GM19452 (cell line): ENCODE data around the gene ARMC6.
"Not testable (repeated sequence)": the region's sequence is repeated elsewhere in the genome, so short reads cannot be mapped to it uniquely, and the experiment has no call there.

ENCODE experiments used
- ATAC-seq: cut with Tn5 transposase; IDR thresholded peaks from one replicate; pipeline ENCODE4 v1.9.1; 2021; ENCODE audit not compliant: unreplicated experiment

ARMC6 gene

GRCh38 chr19:19022380-19022961 is 10.9 kb upstream of the ARMC6 start:
- no peak for ATAC-seq

DNA sequence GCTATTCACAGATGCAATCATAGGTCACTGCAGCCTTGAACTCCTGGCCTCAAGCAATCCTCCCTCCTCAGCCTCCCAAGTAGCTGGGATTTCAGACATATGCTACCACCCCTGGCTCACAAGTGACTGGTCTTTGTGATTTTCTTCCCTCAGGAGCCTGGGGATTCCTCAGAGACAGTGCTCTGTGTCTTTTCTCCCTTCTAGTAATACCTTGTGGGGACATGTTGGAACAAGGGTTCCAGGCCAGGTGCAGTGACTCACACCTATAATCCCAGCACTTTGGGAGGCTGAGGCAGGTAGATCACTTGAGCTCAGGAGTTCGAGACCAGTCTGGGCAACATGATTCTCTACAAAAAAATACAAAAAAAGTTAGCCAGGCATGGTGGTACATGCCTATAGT is 10.0 kb upstream of the ARMC6 start:
- not testable (repeated sequence) for ATAC-seq

DNA sequence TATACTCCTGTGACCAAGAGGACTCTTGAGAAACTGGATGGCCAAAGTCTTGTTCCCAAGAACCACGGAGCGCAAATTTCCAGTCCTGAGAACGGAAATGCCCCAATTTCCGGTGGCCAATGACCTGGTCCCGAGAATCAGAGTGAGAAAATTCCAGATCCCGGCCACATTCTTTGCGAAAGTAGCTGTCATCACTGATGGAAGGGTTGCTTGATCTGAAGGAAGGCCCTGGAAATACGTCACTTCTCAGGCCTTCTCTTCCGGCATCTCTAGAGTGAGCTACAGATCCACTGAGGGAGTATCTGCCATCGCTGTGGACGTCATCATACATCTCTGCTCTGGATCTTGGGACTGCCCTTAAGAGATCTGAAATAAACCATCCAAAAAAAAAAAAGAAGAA is 7.5 kb upstream of the ARMC6 start:
- no peak for ATAC-seq

GRCh38 chr19:19026299-19026971 is 7.0 kb upstream of the ARMC6 start:
- no peak for ATAC-seq

DNA sequence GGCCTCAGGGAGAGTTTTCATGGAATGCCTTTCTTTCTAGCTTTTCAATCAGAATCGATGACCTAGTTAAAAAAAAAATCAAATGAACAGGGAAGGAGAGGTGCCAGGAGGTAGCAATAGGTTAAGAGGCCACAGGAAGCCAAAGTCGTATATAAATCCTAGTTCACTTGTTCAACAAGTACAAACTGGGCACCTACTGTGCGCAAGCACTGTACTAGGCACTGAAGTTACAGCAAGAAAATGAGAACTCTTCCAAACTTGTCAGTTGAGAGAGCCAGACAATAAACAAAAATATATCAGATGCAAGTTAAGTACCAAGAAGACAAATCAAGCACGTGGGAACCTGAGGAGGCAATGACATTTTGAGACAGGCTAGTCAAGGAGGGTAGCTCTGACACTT is 6.2 kb upstream of the ARMC6 start:
- ATAC-seq, result no peak

- ATAC-seq, result no peak
Observed at GRCh38 chr19:19028526-19028925, 4.9 kb upstream of the ARMC6 start.

DNA sequence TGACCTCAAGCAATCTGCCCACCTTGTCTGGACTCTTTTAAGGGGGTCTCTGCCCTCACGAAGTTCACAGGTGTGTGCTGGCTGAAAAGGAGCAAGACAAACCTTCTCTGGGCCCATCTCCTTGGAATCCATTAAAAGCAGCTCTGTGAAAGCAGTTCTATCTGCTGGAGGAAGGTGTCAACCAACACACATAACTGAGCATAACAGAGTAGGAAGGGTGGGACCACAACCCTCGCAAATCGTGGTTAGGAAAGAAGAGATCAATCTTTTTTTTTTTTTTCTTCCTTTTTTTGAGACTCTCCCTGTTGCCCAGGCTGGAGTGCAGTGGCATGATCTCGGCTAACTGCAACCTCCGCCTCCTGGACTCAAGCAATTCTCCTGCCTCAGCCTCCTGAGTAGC is 1.5 kb upstream of the ARMC6 start:
- ATAC-seq, result no peak

GRCh38 chr19:19032420-19033175 is 805 bp upstream of the ARMC6 start:
- ATAC-seq, result peak; percentile 40

DNA sequence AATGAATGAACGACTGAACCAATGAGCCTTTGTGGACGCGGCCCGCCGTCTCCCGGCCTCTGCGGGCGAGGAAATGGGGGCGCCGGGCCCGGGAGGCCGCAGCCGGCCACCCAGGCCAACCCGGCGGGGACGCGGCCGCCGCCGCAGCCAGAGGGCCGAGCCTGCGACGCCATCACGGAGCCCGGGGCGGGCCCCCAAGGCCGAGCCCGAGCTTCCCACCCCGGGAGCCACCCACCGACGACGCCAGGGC is 302 bp upstream of the ARMC6 start:
- ATAC-seq, result peak; percentile 23

DNA sequence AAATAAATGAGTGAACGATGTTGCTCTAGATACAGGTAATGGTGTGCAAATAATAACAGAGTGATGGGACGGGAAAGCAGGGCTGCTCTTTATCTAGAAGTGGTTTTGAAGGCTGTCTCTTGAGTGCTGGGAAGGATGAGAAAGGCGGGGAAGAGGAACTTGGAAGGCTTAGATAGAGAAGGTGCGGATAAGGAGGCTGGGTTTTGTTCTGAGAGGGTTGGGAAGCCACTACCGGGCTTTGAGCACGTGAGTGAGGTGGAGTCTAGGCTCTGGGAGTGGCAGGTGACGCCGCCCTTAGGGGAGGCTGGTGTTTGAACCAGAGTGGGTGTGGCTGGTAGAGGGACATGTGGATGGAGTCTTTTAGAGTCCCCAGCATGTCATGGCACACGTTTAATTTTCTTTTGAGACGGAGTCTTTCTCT is 811 bp downstream of the ARMC6 start:
- ATAC-seq, result peak; percentile 35

DNA sequence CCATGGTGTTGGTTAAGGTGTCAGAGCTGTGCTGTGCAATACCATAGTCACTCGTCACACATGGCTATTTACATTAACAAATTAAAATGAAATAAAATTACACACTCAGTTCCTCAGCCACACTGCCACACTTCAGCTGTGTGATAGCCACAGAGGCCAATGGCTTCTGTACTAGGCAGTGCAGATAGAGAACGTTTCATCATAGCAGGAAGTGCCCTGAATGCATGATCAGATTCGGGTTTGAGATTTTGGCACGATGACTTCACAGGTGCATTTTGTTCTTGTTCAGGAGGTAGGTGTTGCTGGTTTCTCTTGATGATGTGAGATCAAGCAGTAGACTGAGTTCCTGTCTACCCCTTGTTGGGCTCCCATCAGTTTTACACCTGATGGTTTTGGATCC is 6.5 kb downstream of the ARMC6 start:
- no peak for ATAC-seq

- ATAC-seq, result no peak
Observed at GRCh38 chr19:19040417-19040816, 7.0 kb downstream of the ARMC6 start.

DNA sequence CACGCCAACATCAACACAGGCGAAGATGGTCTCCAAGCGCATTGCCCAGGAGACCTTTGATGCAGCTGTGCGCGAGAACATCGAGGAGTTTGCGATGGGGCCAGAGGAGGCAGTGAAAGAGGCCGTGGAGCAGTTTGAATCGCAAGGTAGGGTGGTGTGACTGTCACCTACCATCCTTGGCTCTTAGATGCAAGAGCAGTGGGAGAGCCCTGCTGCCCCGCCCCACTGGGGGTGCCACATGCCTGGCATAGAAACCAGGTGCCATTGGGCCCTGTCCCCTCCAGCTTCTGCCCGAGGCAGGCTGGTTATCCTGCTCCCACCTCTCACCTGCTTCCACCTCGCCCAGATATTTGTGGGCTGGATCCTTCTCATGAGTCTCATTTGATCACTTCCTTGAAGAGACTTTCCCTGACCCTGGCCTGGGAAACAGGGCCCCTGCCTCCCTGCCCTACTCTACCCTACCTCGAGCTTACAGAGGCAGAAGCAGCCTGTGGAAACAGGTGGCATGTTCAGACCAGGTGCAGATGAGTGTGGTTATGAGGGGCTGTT is 9.4 kb downstream of the ARMC6 start:
- no peak for ATAC-seq

GRCh38 chr19:19043481-19043880 is 10.1 kb downstream of the ARMC6 start:
- ATAC-seq, result no peak

- no peak for ATAC-seq
Observed at GRCh38 chr19:19043881-19044280, 10.5 kb downstream of the ARMC6 start.

DNA sequence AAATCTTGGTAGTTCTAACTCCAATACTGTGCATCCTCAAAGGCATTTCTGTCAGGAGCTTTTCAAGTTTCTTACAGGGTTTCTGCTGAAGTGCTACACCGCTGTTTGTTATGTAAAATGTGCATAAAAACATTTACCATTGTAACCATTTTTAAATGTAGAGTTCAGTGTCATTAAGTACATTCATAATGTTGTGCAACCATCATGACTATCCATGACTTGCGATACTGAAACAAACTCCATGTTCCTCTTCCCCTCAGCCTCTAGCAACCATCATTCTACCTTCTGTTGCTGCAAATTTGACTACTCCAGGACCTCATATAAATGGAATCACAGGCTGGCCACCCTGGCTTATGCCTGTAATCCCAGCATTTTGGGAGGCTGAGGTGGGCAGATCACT is 16.0 kb downstream of the ARMC6 start:
- no peak for ATAC-seq

- no peak for ATAC-seq
Observed at GRCh38 chr19:19050104-19050503, 16.7 kb downstream of the ARMC6 start.

DNA sequence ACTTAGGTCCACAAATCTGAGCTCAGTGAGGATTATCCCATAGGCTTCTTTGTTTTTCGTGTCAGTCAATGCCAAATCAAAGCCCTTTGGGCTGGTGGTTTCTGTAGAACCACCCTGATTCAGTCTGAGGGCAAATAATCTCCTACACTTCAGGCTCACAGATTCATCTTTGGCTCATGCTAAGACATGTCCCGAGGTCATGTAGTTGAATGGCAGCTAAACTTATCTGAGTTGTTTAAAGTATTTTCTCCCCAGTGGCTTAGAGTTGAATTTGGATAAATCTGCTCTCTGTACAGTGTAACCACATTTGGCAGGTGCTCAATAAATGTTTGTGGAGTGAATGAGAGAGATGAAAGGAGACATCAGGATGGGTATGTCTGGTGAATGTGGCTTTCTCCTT is 17.3 kb downstream of the ARMC6 start:
- ATAC-seq, result no peak

DNA sequence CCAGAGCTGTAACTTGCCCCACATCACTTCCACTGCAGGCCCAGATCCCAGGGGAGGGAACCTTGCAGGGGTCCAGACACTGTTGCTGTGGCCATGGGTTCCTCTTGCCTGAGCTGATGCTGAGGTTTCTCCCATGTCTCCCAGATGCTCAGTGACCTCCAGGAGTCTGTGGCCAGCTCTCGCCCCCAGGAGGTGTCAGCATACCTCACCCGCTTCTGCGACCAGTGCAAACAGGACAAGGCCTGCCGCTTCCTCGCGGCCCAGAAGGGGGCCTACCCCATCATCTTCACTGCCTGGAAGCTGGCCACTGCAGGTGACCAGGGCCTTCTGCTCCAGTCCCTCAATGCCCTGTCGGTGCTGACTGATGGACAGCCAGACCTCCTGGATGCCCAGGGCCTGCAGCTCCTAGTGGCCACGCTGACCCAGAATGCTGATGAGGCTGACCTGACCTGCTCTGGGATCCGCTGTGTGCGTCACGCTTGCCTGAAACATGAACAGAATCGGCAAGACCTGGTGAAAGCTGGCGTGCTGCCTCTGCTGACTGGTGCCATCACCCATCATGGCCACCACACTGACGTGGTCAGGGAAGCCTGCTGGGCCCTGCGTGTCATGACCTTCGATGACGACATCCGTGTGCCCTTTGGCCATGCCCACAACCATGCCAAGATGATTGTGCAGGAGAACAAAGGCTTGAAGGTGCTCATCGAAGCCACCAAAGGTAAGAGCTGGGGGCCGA is 18.2 kb downstream of the ARMC6 start:
- no peak for ATAC-seq

DNA sequence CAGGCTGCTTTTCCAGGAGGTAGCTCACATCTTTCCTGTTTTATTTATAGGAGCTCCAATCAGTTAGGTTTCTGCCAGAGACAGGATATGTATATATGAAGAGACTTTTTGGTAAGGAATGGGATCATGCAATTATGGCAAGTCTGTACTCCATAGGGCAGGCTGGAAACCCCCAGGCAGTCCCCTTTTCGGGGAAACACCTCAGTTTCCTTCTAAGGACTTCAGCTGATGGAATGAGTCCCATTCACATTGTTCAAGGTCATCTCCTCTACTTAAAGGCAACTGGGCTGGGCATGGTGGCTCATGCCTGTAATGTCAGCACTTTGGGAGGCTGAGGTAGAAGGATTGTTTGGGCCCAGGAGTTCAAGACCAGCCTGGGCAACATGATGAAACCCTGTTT is 19.5 kb downstream of the ARMC6 start:
- ATAC-seq, result no peak

GRCh38 chr19:19053508-19054314 is 20.3 kb downstream of the ARMC6 start:
- ATAC-seq, result no peak
